GM15510 (cell line): ENCODE data around the gene SFRP5.

Experiments used
- POLR2A ChIP-seq: IDR thresholded peaks from 3 replicates; pipeline ENCODE4 v1.6.1; 2011; ENCODE audit warnings: borderline replicate concordance; ENCODE audit not compliant: insufficient read length; ENCODE audit errors: extremely low read depth

The SFRP5 gene, protein sequence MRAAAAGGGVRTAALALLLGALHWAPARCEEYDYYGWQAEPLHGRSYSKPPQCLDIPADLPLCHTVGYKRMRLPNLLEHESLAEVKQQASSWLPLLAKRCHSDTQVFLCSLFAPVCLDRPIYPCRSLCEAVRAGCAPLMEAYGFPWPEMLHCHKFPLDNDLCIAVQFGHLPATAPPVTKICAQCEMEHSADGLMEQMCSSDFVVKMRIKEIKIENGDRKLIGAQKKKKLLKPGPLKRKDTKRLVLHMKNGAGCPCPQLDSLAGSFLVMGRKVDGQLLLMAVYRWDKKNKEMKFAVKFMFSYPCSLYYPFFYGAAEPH

DNA sequence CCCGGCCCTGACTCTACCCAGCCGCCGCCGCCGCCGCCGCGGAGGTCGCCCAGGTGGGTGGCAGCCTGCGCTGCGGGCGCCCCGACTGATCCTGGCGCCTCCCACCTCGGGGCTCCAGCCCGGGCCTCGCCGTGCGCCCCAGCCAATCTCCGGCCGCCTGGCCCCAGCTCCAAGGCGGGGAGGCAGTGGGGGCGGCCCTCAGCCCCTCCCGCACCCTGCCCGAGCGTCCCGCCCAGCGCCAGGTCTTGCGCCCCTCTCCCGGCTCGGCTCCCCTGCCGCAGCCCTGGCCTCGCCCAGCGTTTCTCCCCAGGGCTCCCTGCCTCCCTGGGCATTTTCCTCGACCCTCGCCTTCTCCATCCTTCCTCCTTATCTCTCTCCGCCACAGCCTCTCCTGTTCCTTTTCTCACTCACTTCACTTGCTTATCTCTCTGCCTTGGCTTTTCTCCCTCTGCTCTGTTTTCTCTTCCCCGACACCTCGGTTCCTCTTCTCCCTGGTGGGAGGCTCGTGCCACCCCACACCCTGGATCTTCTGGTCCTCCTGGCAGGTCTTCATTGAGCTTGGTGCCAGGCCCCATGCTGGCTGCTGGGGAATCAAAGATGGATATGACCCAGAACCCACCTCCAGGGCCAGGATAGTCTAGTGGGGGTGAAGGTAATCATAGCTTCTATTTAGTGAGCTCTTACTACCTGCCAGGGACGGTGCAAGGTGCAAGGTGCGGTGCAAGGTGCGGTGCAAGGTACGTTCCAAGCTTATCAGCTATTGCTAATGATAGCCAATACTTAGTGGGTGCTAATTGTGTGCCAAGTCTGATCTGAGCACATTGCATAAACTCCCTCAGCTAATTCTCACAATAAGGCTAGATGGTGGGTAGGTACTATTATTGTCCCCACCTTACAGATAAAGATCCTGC is at the start of gene SFRP5:
SFRP5 (minus strand) TSS at position 87 of the 911 bp plus-strand sequence. CDS start 166 bp downstream, outside the sequence.
- TF ChIP-seq POLR2A = no peak

DNA sequence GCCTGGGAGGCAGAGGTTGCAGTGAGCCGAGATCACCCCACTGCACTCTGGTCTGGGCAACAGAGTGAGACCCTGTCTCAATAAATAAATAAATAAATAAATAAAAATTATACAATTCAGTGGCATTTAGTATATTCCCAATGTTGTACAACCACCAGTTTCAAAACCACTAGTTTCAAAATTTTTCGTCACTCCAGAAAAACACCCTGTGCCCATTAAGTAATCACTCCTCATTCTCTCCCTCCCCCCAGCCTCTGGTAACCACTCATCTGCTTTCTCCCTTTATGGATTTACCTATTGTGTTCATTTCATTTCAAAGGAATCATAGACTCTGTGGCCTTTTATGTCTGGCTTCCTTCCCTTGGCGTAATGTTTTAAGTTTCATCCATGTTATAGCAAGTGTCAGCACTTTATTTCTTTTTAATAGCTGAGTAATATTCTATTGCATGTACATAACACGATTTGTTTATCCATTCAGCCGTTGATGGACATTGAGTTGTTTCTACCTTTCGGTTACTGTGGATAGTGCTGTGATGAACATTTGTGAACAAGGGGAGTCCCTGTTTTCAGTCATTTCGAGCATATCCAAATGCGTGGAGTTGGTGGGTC is 48.4 kb upstream of the SFRP5 start:
- no peak for TF ChIP-seq POLR2A

DNA sequence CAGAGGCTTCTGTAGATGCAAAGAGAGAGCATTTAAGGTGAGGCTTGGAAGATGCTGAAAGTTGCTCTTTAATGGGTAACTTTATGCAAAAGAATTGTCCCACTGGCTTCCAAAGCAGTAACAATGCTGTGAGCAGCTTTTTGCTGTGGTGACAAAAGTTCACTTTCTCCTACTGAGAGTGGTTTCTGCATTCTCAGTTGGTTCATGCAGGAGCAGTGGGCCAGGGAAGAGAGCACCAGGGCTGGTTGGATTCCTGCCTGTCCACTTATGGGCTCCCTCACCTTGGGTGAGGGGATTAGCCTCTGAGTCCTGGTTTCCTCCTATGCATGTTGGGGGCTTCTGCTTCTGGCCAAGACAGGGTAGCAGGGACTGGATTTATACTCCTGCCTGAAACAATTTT is 46.8 kb upstream of the SFRP5 start:
- TF ChIP-seq POLR2A = no peak

DNA sequence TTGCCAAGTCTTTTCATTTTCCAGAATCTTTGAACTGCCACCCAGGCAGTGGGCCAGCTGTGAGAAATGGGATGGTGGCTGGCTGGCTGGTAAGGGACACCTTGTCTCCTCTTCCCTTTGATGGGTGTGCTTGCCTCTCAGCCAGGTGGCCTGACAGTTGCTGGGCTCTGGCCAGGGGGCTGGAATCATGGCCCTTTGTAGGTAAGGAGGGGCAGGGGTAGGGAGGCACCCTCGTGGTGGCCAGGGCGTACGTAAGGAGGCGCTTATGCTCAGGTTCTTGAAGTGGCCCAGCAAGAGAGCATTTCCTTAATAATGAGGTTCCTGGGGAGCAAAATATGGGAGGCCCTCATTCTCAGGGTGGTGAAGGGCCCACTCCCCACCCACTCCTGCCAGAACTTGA is 44.8 kb upstream of the SFRP5 start:
- TF ChIP-seq POLR2A = no peak

DNA sequence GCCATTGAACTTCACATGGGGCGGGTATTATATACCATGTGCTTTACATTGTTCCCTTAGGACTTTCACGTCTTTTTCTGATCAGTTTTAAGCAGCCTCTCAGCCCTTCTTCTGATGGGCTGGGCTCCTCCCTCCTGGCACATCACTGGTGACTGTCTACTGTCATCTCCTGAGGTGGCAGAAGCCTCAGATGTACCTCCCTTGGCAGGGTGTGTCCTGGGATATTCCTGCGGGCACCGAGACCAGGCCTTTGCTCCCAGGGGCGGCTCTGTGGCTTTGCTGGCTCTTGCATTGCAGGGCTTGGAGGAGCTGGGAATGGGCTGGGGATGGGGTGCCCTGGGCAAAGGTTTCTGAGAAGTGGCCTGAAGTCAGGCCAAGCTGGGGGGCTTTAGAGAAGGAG is 43.2 kb upstream of the SFRP5 start:
- no peak for TF ChIP-seq POLR2A

DNA sequence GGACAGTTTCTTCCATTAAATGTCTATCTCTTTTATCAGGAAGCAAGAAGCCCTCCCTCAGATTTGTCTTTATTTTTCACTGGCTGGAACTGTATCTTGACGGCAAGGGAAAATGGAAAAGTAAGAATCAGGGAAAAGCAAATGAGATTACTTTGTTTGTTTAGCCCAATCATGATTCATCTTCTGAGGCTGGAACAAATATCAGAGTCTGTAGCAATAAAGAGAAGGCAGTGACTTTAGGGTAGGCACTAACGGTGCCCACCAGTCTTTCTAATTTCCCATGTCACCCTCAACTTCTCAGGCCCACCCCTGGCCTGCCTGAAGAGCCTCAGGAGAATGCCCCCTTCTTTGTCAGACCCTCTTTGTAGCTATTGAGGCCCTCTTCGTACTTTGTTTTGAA is 41.5 kb upstream of the SFRP5 start:
- TF ChIP-seq POLR2A = no peak

DNA sequence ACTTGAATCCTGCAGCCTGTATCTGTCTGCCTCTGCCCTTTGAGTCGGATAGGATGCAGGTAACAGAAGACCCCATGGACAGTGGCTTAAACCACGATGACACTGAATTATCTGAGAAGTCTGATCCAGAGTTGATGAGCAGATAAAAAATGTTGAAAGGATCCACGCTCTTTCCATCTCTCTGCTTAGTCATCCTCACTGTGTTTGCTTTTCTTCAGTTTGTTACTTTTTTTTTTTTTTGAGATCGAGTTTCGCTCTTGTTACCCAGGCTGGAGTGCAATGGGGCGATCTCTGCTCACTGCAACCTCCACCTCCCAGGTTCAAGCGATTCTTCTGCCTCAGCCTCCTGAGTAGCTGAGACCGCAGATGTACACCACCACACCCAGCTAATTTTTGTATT is 40.9 kb upstream of the SFRP5 start:
- TF ChIP-seq POLR2A = no peak

DNA sequence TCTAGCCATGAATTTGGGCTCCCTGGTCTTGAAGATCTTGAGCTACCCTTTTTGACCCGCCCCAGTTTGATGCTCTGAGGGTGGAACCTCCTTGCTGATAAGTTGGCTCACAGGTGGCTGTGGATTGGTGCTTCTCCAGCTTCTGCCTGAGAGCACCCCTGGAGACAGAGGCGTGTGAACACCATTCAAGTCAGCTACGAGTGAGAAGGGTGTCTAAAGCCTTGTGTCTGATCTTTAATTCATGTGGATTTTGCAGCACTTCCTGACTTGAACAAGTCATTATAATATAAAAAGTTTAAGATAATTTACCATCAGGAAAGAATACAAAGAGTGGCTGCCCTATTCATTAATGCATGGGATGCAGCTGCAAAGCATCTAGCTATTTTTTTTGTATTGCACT is 40.2 kb upstream of the SFRP5 start:
- no peak for TF ChIP-seq POLR2A

DNA sequence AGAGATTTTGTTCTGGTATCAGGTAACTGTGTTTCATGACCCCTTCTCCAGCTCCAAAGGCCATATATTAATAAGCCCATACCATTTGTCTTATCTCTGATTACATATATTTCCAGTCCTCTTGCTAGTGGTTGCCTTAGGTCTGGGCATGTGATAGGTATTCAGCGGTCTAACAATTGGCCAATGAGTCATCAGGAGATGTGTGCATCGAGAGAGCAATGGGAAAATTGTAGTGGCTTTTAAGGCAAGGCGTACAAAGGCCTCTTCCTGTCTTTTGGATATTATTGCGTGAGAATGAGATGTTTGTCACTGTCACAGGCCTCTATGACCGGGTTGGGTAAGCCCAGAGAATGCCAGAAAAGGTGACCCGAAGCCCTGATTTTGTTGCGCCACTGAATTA is 38.6 kb upstream of the SFRP5 start:
- no peak for TF ChIP-seq POLR2A

DNA sequence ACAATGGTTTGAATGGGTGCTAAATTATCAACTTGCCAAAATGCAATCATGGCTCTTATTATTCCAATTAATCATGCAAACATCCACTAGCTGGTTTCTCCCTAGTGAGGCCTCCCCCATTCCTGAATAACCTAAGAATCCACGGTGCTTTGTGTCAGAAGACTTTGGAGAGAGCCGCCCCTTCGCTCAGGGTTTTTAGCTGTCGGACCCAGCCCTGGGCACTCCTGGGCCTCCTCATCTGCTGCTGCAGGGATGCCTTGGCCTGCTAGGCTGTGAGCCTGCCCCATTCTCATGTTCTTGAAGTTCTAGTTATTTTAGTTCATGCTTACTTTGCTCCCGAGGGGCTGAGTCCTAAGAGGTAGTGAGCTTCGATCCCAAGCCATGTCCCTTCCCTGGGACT is 34.1 kb upstream of the SFRP5 start:
- no peak for TF ChIP-seq POLR2A

DNA sequence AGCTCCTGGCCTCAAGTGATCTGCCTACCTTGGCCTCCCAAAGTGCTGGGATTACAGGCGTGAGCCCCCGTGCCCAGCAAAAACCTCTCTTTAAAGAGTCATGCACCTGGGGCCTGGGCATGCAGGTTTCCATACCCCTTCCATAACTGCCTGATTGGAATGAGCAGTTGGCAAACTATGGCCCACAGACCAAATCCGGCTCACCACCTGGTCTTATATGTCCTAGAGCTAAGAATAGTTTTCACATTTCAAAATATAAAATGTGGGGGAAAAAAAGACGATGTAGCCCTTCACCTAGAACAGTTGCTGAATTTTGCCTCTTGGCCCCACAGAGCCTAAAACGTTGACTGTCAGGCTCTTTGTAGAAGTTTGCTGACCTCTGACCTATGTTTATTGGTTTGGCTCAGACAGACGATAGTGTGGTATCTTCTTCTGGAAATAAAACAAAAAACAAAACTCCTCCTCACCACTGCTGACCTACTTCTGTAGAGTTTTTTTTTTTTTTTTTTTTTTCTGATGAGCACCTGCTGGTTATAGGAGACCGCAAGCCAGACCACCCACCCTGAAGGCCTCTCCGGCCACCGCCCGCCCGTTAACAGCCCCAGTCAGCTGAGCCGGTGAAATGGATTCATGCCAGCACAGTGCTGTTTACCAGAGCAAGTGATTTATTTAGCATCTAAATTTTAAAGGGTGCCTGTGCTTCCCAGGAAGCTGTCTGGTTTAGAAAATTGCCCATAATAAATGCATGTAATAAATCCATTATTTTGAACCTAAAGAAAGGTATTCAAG is 33.5 kb upstream of the SFRP5 start:
- TF ChIP-seq POLR2A = no peak

DNA sequence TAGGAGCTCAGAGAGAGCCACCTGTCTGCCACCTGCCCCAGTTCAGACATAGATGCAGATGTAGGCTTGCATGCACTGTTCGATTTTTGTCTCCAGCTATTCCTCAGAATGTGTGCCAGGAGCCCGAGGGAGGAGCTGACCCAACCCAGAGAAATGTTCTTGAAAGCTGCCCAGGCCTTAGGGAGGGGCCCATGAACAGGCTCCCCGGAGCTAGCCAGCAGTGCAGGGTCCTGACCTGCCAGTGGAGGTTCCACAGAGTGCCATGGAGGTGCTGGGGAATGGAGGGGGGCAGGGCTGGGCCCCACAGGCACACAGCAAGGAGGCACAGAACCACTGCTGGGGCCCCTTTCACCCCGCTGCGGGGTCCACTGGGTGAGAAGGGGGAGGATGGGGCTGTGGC is 29.6 kb upstream of the SFRP5 start:
- TF ChIP-seq POLR2A = no peak

DNA sequence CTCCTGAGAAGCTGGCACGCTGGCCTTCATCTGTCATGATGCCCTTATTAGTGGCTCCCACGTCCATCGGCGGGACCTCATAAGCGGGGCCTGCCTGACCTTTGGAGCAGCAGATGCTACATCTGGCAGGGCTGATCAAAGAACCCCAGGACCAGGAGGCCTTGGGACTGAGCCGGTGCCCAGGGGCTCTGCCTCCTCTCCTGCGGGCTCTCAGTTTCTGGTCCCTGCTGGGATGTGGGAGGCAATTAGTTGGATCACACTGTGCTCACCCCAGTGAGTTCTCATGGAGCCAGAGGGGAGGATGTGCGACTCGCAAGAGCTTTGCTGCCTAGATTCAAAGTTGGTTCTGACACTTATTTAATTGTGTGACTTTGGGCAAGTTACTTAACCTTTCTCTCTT is 28.7 kb upstream of the SFRP5 start:
- no peak for TF ChIP-seq POLR2A

DNA sequence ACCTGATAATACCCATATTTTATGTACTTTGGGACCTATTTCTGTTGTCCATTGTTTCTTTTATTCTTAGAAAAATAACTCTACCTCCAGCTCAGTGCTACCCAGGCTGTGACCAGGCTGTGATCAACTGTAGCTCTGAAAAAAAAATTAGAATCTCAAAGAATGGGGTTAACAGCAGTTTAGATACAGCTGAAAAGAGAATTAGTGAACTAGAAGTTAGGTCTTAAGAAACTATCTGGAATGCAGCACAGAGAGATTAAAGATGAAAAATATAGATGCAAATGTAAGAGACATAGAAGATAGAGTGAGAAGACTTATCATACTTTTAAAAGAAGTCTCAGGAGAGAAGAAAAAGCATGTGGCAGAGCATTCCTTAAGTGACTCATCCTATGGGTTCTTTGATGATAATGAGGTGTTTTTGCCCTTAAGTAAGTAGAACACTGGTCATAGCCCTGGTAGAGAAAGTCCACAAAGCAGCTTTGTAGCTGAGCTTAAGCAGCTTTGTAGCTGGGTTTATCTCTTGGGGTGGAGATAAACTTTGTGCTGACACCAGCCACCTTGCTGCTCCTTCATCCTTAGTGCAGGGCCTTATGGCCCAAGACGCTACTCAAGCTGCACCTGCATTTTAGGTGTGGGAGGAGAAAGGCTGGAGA is 27.3 kb upstream of the SFRP5 start:
- TF ChIP-seq POLR2A = no peak
